ENCODE measurements around the gene MAPK8IP1. TPM values are rescaled to one million over a fixed set of nuclear protein-coding genes. Genes with fewer than 3 reads are reported as not detected.

MAPK8IP1 gene
- total and polyA plus RNA-seq, 12 donors, result 2.6 to 8.0 (median 6.5) TPM

- WGBS, 2 donors, result 86 to 89% methylated on average over 8 of the region's 8 CpGs
- ATAC-seq, result no peak
- peaks cover 0 to 64% (median 29%) of the 10 kb centered on the region in 9 donors for H3K36me3 ChIP-seq
Observed at GRCh38 chr11:45932217-45932616, 46.8 kb downstream of the MAPK8IP1 start.

DNA sequence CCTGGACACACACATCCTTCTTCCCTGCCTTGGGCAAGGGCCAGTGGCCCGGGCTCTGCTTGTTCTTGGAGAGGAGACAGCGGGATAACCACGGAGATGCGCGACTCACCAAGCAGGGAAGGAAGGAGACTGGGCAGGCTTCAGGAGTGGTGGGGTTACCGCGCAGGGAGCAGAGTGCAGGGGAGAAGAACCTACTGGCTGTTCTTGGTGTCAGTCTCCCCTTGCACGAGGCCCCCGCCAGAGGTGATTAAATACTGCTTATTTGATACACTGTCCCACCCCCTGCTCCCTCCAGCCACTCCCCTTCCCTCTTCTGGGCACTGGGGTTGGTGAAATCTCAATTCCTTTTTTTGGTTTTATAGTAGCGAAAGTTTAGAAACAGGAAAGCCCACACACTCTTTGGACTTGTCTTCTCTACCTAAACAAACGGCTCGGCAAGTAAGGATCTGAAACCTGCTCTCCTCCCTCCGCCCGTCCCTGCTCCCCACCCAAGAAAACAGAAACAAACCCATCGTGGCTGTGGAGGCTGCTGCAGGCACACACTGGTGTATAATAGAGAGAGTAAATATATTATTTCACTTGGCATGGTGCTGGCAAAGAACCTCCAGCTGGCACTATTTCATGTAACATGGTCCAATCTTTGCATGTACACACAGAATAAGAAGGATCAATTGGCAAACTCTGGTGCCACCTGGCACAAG is 47.8 kb downstream of the MAPK8IP1 start:
- Histone ChIP-seq H3K27me3 (no peaks in the 10 kb centered on the region), H3K4me1 (peaks cover 0 to 24% (median 13%) of the 10 kb centered on the region in 9 donors), H3K4me3 (no peak overlapping the region), H3K9me3 (no peaks in the 10 kb centered on the region), H3K36me3 (peaks cover 0 to 75% (median 36%) of the 10 kb centered on the region in 9 donors), H3K27ac (no peak overlapping the region)
- TF ChIP-seq CTCF (IDR thresholded peaks at IDR 0.05), result no peak
- DNase-seq (no peak), ATAC-seq (no peak)
- 82 to 85% methylated on average over 15 of the region's 15 CpGs for WGBS, 2 donors
- intact Hi-C loops (cut with DNase I), result no loop called here

More at GRCh38 chr11:45932217-45932616, 46.8 kb downstream of the MAPK8IP1 start:
- Histone ChIP-seq H3K4me1 (peaks cover 0 to 24% (median 13%) of the 10 kb centered on the region in 9 donors), H3K4me3 (no peak overlapping the region), H3K27ac (no peak overlapping the region), H3K9me3 (no peaks in the 10 kb centered on the region), H3K27me3 (no peaks in the 10 kb centered on the region)
- intact Hi-C loops (cut with DNase I), result no loop called here
- TF ChIP-seq CTCF (IDR thresholded peaks at IDR 0.05), result no peak
- DNase-seq, result no peak

DNA sequence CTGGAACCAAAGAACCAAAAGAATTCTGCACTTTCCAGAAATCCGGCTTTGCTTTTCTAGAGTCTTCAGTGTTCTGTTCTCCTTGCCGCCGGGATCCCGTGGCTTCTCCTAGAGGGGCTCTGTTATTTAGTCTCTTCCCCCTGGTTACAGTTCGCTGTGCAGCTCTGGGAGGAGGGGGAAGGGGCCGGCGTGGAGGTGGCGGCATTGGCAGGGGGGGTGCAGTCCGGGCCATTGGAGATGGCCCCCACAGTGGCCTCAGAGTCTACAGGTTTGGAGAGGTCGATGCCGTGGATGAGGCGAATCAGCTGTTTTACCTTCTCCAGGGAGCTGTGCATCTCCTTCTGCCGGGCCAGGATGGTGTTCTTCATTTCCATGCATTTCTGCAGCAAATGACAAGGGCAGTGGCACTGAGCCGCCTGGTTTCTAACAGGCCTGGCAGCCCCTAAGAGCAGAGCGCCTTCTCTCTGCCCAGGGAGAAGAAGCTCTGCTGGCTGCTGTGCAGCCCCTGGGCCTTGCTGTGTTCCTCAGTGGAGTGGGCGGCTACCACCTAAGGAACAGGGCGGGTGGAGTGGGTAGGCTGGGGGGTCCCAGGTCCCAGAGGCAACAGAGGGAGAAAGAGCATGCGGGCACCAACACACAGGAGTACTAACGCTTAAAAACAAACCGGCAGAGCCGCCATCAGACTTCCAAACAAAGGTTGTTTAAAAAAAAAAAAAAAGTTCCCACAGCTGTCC is 48.6 kb downstream of the MAPK8IP1 start:
- DNase-seq (no peak), ATAC-seq (no peak)
- intact Hi-C loops (cut with DNase I), result no loop called here
- TF ChIP-seq CTCF (IDR thresholded peaks at IDR 0.05), result no peak
- peaks cover 0 to 82% (median 37%) of the 10 kb centered on the region in 9 donors for H3K36me3 ChIP-seq
- no peak overlapping the region for H3K27ac ChIP-seq
- WGBS, 2 donors, result 91 to 94% methylated on average over 21 of the region's 21 CpGs
- no peak overlapping the region for H3K4me3 ChIP-seq
- H3K9me3 ChIP-seq, result no peaks in the 10 kb centered on the region
- peaks cover 0 to 24% (median 13%) of the 10 kb centered on the region in 9 donors for H3K4me1 ChIP-seq
- no peaks in the 10 kb centered on the region for H3K27me3 ChIP-seq

DNA sequence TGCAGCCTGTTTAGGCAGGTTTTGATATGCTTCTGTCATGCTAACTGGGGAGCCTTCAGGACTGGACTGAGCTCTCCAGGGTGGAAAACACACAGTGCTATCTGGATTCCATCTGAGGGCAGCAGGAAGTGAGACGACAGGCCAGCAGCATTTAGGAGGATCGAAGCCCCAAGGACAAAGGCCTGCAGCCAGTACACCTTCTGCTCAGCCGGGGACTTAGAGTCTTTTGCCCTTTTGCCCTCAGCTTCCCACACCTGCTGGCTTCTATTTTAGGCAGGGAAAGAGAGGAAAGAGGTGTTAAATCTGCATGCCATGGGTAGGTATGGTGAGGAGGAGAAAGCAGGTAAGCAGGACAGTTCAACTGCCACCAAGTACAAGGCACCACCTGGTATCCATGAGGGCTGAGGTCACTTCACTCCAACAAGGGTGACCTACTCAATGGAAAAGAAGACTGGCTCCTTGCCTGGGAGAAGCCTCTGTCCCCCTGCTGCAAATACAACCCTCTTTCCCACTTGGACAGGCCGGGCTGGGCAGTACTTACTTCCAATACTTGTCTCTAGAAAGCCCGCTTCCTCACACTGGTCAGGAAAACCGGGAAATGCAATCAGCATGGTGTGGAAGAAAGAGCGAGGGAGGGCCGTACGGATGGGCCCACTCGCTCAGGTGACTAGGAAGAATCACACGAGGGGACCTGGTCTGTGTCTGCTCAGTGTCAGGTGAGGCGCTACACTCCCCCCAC is 49.3 kb downstream of the MAPK8IP1 start:
- Histone ChIP-seq H3K27me3 (no peaks in the 10 kb centered on the region), H3K36me3 (peaks cover 0 to 90% (median 37%) of the 10 kb centered on the region in 9 donors), H3K27ac (no peak overlapping the region), H3K9me3 (no peaks in the 10 kb centered on the region), H3K4me3 (no peak overlapping the region), H3K4me1 (peaks cover 0 to 21% (median 13%) of the 10 kb centered on the region in 9 donors)
- WGBS, 2 donors, result 75 to 80% methylated on average over 12 of the region's 12 CpGs
- ATAC-seq (no peak), DNase-seq (no peak)
- no peak for TF ChIP-seq CTCF (IDR thresholded peaks at IDR 0.05)
- intact Hi-C loops (cut with DNase I), result no loop called here

All from heart right ventricle (tissue), 16 donors.